Measurements from ENCODE around the gene LYPD6B.

Gene LYPD6B

DNA sequence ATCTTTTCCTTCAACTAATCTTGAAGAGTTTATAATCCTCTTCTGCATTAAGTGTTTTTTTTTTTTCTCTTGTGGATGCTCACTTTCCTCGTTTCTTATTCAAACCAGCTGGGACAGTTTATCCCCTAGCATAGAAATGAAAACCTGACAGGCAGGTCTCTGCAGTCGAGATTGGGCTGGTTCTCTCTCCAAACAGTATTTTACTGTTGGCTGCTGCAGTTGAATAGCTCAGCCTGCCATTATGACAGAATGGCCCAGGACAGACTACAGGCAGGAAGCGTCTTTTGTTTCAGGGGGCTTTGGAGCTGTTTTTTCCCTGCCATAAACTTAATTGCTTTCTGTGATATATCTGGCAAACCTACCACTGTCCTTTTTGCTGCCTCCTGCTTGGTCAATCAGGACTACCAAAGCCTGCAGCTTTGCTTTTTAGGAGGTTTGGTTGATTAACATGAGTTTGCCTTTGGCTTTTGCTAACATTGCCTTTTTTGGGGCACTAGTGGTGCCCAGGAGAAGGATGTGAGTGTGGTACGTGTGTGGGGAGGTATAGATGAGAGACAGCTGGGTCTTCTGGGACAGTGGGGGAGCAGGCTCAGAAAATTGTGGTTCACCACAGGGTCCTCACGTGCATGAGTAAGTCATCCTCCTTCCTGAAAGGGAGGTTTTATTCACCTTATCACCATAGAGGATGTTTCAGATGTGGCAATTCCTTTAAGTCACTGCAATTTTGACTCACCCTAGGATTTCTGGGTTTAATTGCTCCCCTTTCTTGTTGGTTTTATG, 128.7 kb downstream of the LYPD6B start:
- DNase-seq = peak; percentile 50

DNA sequence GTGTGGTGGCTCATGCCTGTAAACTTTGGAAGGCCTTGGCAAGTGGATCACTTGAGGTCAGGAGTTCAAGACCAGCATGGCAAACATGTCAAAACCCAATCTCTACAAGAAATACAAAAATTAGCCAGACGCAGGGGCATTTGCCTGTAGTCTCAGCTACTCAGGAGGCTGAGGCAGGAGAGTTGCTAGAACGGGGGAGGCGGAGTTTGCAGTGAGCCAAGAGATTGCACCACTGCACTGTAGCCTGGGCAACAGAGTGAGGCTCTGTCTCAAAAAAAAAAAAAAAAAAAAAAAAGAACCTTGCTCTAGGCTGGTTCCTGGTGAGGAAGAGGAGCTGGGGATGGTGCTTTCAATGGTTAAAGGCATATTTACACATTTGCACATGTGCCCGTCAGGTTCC, 129.4 kb downstream of the LYPD6B start:
- DNase-seq = no peak

GRCh38 chr2:149169656-149170055, 131.2 kb downstream of the LYPD6B start:
- peak; percentile 13 for DNase-seq

- DNase-seq = no peak
These were observed 131.7 kb downstream of the LYPD6B start for GRCh38 chr2:149170156-149170555.

DNA sequence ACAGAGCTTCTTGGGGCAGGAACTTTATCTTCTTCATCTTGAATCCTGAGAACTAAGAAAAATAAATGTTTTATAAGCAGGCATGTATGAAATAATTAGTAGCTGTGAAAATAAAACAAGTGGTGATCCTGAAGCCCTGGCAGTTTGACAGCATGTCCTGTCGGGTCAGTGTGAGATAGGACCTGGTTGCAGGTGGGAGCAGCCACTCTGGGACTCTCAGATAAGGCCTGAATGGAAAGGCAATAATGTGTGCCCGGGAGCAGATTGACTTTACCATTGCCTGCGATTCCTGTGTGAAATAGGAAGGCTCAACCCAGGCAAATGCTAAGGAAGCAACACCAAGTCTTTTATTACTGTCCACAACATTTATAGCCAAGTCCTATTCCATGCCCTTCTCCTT, 132.4 kb downstream of the LYPD6B start:
- DNase-seq = no peak

- DNase-seq = no peak
These were observed 134.7 kb downstream of the LYPD6B start for GRCh38 chr2:149173220-149173619.

DNA sequence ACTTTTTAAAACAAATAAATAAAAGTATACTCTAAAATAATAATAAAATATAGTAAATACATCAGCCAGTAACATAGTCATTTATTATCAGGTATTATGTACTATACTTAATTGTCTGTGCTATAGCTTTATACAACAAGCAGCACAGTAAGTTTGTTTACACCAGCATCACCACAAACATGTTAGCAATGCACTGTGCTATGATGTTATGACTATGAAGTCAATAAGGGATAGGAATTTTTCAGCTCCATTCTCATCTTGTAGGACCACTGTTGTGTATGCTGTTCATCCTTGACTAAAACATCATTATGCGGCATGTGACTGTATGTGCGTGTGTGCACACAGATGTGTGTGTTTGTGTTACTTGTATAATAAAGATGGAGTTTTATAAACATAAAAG, 137.5 kb downstream of the LYPD6B start:
- DNase-seq = no peak

GRCh38 chr2:149178612-149179011, 140.1 kb downstream of the LYPD6B start:
- no peak for DNase-seq

GRCh38 chr2:149180226-149180875, 141.9 kb downstream of the LYPD6B start:
- DNase-seq = no peak

- no peak for DNase-seq
These were observed 144.7 kb downstream of the LYPD6B start for GRCh38 chr2:149183187-149183586.

- DNase-seq = no peak
These were observed 146.5 kb downstream of the LYPD6B start for GRCh38 chr2:149184991-149185390.

GRCh38 chr2:149185942-149186490, 147.5 kb downstream of the LYPD6B start:
- DNase-seq = no peak

- DNase-seq = no peak
These were observed 148.6 kb downstream of the LYPD6B start for GRCh38 chr2:149187057-149187456.

GRCh38 chr2:149188291-149188690, 149.8 kb downstream of the LYPD6B start:
- no peak for DNase-seq

- DNase-seq = no peak
These were observed 151.3 kb downstream of the LYPD6B start for GRCh38 chr2:149189769-149190168.

DNA sequence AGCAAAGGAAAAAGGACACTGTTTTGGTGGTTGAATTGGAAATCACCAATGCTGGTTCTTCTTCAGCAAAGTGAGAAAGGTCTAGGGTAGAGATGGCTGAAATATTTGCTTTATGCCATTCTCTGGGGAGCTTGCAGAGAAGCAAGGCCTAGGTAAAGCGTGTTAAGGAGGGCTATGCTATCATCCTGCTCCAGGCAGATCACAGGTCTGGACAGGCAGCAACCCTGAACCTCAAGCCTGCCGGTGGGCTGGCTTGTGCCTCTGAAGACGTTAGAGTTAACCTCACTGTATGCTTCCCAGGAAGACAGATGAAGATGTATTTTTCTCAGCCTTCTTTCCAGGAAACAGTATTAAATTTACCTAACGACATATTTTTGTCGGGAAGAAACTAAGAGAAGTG, 153.4 kb downstream of the LYPD6B start:
- no peak for DNase-seq

DNA sequence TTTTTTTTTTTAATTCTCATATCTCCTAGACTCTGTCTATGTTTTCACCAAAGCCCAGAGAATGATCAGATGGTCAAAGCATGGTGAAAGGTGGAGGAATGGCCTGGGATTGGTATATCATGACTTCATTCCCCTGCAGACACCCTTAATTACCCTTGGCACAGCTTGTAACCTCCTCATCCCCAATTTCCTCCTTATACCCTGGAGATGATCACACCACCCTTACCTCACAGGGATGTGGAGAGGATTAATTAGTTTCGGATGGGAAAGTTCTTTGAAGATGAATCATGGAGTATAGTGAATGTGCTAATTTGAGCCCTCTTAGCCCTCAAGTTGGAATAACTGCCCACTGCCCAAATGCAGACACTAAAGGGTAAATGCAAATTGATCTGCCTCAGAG, 153.9 kb downstream of the LYPD6B start:
- DNase-seq = no peak

DNA sequence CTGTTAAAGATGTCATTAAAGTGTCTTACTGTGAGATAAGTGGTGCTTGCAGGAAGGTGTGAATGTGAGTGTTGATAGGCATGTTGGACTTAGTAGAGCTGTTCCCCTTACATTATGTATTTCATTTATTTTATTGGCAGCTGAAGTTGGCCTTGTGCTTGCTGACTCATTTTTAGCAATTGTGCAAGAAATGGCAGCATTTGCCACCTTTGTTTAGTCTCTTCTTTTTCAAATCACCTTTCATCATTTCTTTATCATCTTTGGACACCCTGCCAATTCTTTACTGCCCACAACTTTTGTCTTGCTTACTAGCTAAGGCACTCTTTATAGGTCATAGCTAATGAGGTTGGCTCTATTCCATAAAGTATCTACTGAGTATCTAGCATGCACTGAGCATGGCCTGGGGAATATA, 161.6 kb downstream of the LYPD6B start:
- no peak for DNase-seq

GRCh38 chr2:149204686-149205085, 166.2 kb downstream of the LYPD6B start:
- DNase-seq = no peak

GRCh38 chr2:149205143-149205542, 166.6 kb downstream of the LYPD6B start:
- DNase-seq = no peak

DNA sequence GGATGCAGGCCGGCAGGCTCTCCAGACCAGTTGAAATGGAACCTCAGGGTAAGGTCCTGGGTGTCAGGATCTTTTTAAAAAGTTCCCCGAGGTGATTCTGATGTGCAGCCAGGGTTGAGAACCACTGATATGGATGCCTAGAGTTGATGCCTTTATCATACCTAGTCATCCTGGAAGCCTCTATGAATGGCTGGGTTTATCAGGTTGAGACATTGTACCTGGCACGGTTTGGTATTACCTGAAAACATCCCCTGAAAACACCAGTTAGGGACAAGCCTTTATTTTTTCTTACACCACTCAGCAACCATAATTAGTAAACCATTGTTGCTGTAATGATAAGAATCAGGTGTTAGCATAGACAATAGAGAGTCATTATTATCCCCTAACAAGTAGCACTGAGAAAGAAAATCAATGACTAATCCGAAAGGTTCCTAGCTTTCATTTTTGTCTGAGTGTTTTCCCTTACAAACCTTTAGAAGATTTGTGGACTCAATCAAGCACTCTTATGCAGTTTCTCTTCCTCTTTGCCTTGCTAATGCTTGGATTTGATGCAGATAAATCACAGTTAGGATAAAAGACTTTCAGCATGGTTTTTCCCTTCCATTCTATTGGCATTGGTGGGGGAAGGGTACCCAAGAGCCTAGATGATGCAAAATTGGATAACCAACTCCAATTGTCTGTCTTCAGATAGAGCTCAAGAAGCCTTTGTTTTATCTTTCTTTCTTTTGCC, 175.4 kb downstream of the LYPD6B start:
- DNase-seq = no peak

GRCh38 chr2:149218497-149218896, 180.0 kb downstream of the LYPD6B start:
- DNase-seq = no peak

DNA sequence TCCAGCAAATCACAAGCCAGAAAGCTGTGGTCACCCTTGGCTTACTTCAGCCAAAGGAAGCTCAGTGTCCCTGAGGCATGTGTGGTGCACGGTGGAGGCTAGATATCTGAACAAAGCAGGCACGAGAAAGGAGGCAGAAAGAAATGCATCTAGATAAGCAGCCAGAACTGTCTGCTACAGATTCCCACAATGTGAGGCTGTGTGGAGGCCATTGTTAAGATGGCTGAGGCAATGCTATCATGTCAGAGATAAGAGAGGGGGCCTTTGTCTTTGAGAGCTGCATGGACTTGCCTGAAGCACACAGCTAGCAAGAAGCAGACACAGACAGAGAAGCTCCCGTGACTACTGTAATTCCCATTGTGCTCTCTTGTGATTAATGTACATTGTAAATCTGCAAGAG, 181.4 kb downstream of the LYPD6B start:
- no peak for DNase-seq

- DNase-seq = no peak
These were observed 182.5 kb downstream of the LYPD6B start for GRCh38 chr2:149221002-149221401.
